Heart left ventricle (tissue), 16 donors: Measurements from ENCODE around the gene PTPRE. TPM values are rescaled to one million over a fixed set of nuclear protein-coding genes. Genes with fewer than 3 reads are reported as not detected.
A peak's percentile ranks its signal among the peaks of the same experiment; 100 is the strongest.

Experiments used
- ATAC-seq, 4 donors: fragments of 200-7000 bp; cut with Tn5 transposase; one replicate each; pipeline ENCODE4 v1.9.1; 2020 to 2022; ENCODE audit warnings: moderate library complexity in 4 of 4, mild to moderate bottlenecking in 3 of 4, moderate number of reproducible peaks in 1 of 4
- DNase-seq, 5 donors: peaks; one replicate each; pipeline ENCODE4 v3.0.0-alpha.2; 2020
- H3K27ac ChIP-seq, 12 donors: fragments of 200-600 bp; sonication (generic) in 4 of 12; one replicate each; pipeline versions ENCODE4 v1.5.0 to v1.8.0; 2016 to 2022; ENCODE audit warnings: mild to moderate bottlenecking in 2 of 12
- H3K27me3 ChIP-seq, 9 donors: fragments of 200-600 bp; sonication (generic) in 2 of 9; one replicate each; pipeline versions ENCODE4 v1.5.1 to v1.8.0; 2016 to 2022; ENCODE audit warnings: mild to moderate bottlenecking in 3 of 9
- H3K36me3 ChIP-seq, 9 donors: fragments of 200-600 bp; sonication (generic) in 2 of 9; one replicate each; pipeline versions ENCODE4 v1.5.0 to v1.8.0; 2018 to 2022; ENCODE audit warnings: mild to moderate bottlenecking in 2 of 9
- H3K4me1 ChIP-seq, 12 donors: fragments of 200-600 bp; sonication (generic) in 4 of 12; one replicate each; pipeline versions ENCODE4 v1.5.0 to v1.8.0; 2016 to 2022; ENCODE audit warnings: mild to moderate bottlenecking in 3 of 12
- H3K4me3 ChIP-seq, 12 donors: fragments of 200-600 bp; sonication (generic) in 4 of 12; one replicate each; pipeline versions ENCODE4 v1.5.0 to v1.8.0; 2017 to 2022; ENCODE audit warnings: mild to moderate bottlenecking in 9 of 12, moderate library complexity in 4 of 12
- H3K9me3 ChIP-seq, 12 donors: fragments of 200-600 bp; sonication (generic) in 4 of 12; one replicate each; pipeline versions ENCODE4 v1.5.0 to v1.8.0; 2016 to 2022; ENCODE audit warnings: mild to moderate bottlenecking in 1 of 12
- POLR2A ChIP-seq, 2 donors: fragments of 450-650 bp; IDR thresholded peaks; one replicate each; pipeline ENCODE4 v1.6.1; 2017; ENCODE audit warnings: antibody characterized with exemption in 2 of 2, mild to moderate bottlenecking in 2 of 2, moderate library complexity in 2 of 2
- WGBS, 4 donors: extraction: QIAGEN DNeasy Blood & Tissue Kit in 2 of 4; methylation state at CpG; one replicate each; pipeline versions ENCODE4 v1.1.5 to v1.1.7; 2013 to 2018; 5-methylcytosine and 5-hydroxymethylcytosine counted together
- intact Hi-C, 10 donors: fragments of 100-400 bp; cut with DNase I; formaldehyde crosslinking; loops; one replicate each; pipeline versions ENCODE4 v1.11.1 to v1.14.2; 2022
- polyA plus RNA-seq, 2 donors: library from polyadenylated mRNA; stranded (reverse); fragments of 200-250 nt; gene quantifications; one replicate each; pipeline ENCODE4 v1.2.3, GENCODE V29; 2013
- total RNA-seq, 9 donors: library from RNA; depleted of rRNA in 2 of 9; stranded (reverse); fragments of >200 nt in 2 of 9; fragmentation: NEBNext Ultra II Directional in 3 of 9; extraction: Animal tissue kit (Norgen Biotek cat#: 25700) in 3 of 9; gene quantifications; one replicate each; pipeline versions ENCODE4 v1.1.0 to v1.2.4, GENCODE V29; 2016 to 2023
- TF ChIP-seq, protein P1 (sequence below), 12 donors: fragments of 200-600 bp; sonication (generic) in 4 of 12; IDR thresholded peaks; one replicate each; pipeline versions ENCODE4 v1.5.0 to v1.8.0; 2018 to 2022; ENCODE audit warnings: antibody characterized with exemption in 12 of 12, mild to moderate bottlenecking in 5 of 12
- donor health status: ischemic (EF 13 %, LVEDD 7.1; RV severe dilation, severe dysfunction).
- donor health status: healthy with polysubstance abuse.
- donor health status: DM: no; HTN: yes; CAD: no.
- donor health status: DM: no; HTN: no; CAD: no.
- donor health status: ischemic (EF 25% LVEDD 6.9; RV normal size, moderate dysfunction).
- donor health status: ischemic (EF 25% LVEDD 5.7; RV mildly dilated, moderate dysfunction).
- donor health status: healthy.
- donor health status: DM: yes; HTN: yes; CAD: no.
- donor health status: ischemic (EF 35%, LVEDD 5.7; RV mildly dilated, moderate dysfunction).
- donor health status: nonischemic (EF 11% LVEDD 7.7; RV severe dilation, severe dysfunction).
- donor health status: DM: yes; HTN: yes; CAD: no.
- donor health status: PGD.
- donor health status: ischemic (EF 29% LVEDD 5.4; RV normal size, mild dysfunction).
- donor health status: nonischemic (EF 23%, LVEDD 6.1; RV moderate dilation, normal function).

The PTPRE gene
- total and polyA plus RNA-seq, 11 donors, result 6.9 to 55.0 (median 24.1) TPM

GRCh38 chr10:128066870-128067382, 160.0 kb downstream of the PTPRE start:
- Histone ChIP-seq H3K36me3 (peaks cover 0 to 77% (median 57%) of the 10 kb centered on the region in 9 donors), H3K9me3 (no peaks in the 10 kb centered on the region), H3K4me1 (peaks cover 0 to 56% (median 25%) of the 10 kb centered on the region in 12 donors), H3K27ac (no peak overlapping the region), H3K27me3 (no peaks in the 10 kb centered on the region), H3K4me3 (no peak overlapping the region)
- intact Hi-C loops, result loop anchor here in 7 of 10 donors (2.0 to 10.0 kb wide), 6 partner anchors 30 to 350 kb away; partner anchors contain the start of gene PTPRE (in 2 of the 7)
- TF ChIP-seq POLR2A (IDR thresholded peaks at IDR 0.05), result no peak
- TF ChIP-seq, protein P1, sequence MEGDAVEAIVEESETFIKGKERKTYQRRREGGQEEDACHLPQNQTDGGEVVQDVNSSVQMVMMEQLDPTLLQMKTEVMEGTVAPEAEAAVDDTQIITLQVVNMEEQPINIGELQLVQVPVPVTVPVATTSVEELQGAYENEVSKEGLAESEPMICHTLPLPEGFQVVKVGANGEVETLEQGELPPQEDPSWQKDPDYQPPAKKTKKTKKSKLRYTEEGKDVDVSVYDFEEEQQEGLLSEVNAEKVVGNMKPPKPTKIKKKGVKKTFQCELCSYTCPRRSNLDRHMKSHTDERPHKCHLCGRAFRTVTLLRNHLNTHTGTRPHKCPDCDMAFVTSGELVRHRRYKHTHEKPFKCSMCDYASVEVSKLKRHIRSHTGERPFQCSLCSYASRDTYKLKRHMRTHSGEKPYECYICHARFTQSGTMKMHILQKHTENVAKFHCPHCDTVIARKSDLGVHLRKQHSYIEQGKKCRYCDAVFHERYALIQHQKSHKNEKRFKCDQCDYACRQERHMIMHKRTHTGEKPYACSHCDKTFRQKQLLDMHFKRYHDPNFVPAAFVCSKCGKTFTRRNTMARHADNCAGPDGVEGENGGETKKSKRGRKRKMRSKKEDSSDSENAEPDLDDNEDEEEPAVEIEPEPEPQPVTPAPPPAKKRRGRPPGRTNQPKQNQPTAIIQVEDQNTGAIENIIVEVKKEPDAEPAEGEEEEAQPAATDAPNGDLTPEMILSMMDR (IDR thresholded peaks at IDR 0.05), result no peak
- peak in 1 of 5 donors; percentile 20 for DNase-seq
- ATAC-seq, result no peak
- 85 to 96% (median 90%) methylated on average over 13 of the region's 13 CpGs for WGBS, 4 donors

- peak in 3 of 5 donors; percentile 14 to 44 (median 25) for DNase-seq
- peaks cover 0 to 47% (median 17%) of the 10 kb centered on the region in 12 donors for H3K4me1 ChIP-seq
- intact Hi-C loops, result loop anchor here (2.0 to 10.0 kb wide), 10 partner anchors 31 to 351 kb away; partner anchors contain the start of gene PTPRE (in 4 of the 10)
- H3K9me3 ChIP-seq, result no peaks in the 10 kb centered on the region
- no peak overlapping the region for H3K27ac ChIP-seq
- no peak overlapping the region for H3K4me3 ChIP-seq
- TF ChIP-seq POLR2A (IDR thresholded peaks at IDR 0.05), result no peak
- TF ChIP-seq, protein P1 (IDR thresholded peaks at IDR 0.05), result no peak
- H3K36me3 ChIP-seq, result peaks cover 0 to 81% (median 65%) of the 10 kb centered on the region in 9 donors
- ATAC-seq, result no peak
- H3K27me3 ChIP-seq, result no peaks in the 10 kb centered on the region
- 94 to 99% (median 96%) methylated on average over 23 to 25 of the region's 25 CpGs for WGBS, 4 donors
Measured at GRCh38 chr10:128067691-128068397, 160.9 kb downstream of the PTPRE start.

GRCh38 chr10:128068398-128069285, 161.7 kb downstream of the PTPRE start:
- H3K36me3 ChIP-seq, result peaks cover 0 to 89% (median 73%) of the 10 kb centered on the region in 9 donors
- no peak for TF ChIP-seq POLR2A (IDR thresholded peaks at IDR 0.05)
- TF ChIP-seq, protein P1 (IDR thresholded peaks at IDR 0.05), result no peak
- 90 to 92% (median 91%) methylated on average over 17 to 19 of the region's 19 CpGs for WGBS, 4 donors
- H3K9me3 ChIP-seq, result no peaks in the 10 kb centered on the region
- H3K4me3 ChIP-seq, result no peak overlapping the region
- no peaks in the 10 kb centered on the region for H3K27me3 ChIP-seq
- DNase-seq (peak in 2 of 5 donors; percentile 15 to 49), ATAC-seq (no peak)
- H3K4me1 ChIP-seq, result peaks cover 0 to 39% (median 10%) of the 10 kb centered on the region in 12 donors
- intact Hi-C loops, result loop anchor here (1.0 to 10.0 kb wide), 13 partner anchors 32 to 352 kb away; partner anchors contain the start of gene PTPRE (in 5 of the 10)
- H3K27ac ChIP-seq, result no peak overlapping the region
